Left ventricle myocardium superior (tissue), 1 donor: ENCODE measurements around the gene FCER1G. TPM values are rescaled to one million over a fixed set of nuclear protein-coding genes. Genes with fewer than 3 reads are reported as not detected.

ENCODE experiments used
- ATAC-seq: fragments of 200-7000 bp; cut with Tn5 transposase; one replicate; pipeline ENCODE4 v1.9.1; 2020; ENCODE audit warnings: mild to moderate bottlenecking, moderate library complexity
- DNase-seq: peaks from one replicate; pipeline ENCODE4 v3.0.0-alpha.2; 2020
- intact Hi-C: fragments of 100-400 bp; cut with micrococcal nuclease; formaldehyde crosslinking; loops from one replicate; pipeline ENCODE4 v1.11.0; 2022
- total RNA-seq: library from RNA; stranded (reverse); fragmentation: NEBNext Ultra II Directional; extraction: Animal tissue kit (Norgen Biotek cat#: 25700); gene quantifications from one replicate; pipeline ENCODE4 v1.2.1, GENCODE V29; 2021
- donor health status: DM: no; HTN: yes; CAD: no; lungs with severe emphysema.

FCER1G gene
- total RNA-seq, 1 donor from 2014 or later = 24.8 TPM

GRCh38 chr1:161185282-161185682 lies 29.8 kb upstream of the FCER1G start:
- DNase-seq = peak; percentile 73
- peak; percentile 86 for ATAC-seq
- intact Hi-C loops = loop anchor here (2.0 kb wide), 1 partner anchor 16 kb away; no protein-coding TSS in a partner anchor

GRCh38 chr1:161185732-161186311 lies 29.3 kb upstream of the FCER1G start:
- DNase-seq (no peak), ATAC-seq (peak; percentile 46)
- intact Hi-C loops = loop anchor here (2.0 kb wide), 1 partner anchor 15 kb away; no protein-coding TSS in a partner anchor

DNA sequence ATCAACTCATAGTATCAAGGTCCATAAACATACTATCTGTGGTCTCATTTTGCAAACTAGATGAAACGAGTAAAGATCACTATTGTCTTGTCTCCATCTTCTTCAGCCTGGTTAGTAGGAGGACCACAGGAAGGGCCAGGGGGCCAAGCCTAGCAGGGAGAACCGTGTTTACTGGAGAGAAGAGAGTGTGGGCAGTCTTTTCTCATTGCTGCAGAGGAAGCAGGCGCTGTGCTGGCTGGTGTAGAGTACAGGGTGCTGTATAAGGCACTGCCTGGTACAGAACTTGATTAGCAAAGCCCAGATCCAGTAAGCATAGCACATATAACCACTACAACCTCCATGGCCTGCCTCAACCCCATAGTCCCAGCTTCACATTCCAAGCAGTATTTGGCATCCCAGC lies 27.8 kb upstream of the FCER1G start:
- ATAC-seq = no peak
- intact Hi-C loops = no loop called here
- DNase-seq = no peak

DNA sequence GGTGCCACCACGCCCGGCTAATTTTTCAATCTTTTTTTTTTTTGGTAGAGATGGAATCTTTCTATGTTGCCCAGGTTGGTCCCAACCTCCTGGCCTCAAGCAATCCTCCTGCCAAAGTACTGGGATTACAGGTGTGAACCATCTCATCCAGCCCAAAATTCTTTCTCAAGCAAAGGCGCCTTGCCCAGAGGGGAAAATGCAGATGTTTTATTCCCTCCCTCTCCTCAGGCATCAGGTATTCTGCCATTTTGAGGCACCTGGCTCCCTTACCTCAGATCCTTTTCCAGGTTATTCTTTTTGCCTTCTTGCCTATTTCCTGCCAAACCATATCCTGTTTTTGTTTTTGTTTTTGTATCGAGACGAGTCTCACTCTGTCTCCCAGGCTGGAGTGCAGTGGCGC lies 26.7 kb upstream of the FCER1G start:
- ATAC-seq = no peak
- intact Hi-C loops = no loop called here
- DNase-seq = no peak

GRCh38 chr1:161189036-161189435 lies 26.1 kb upstream of the FCER1G start:
- no peak for ATAC-seq
- intact Hi-C loops = no loop called here
- no peak for DNase-seq

DNA sequence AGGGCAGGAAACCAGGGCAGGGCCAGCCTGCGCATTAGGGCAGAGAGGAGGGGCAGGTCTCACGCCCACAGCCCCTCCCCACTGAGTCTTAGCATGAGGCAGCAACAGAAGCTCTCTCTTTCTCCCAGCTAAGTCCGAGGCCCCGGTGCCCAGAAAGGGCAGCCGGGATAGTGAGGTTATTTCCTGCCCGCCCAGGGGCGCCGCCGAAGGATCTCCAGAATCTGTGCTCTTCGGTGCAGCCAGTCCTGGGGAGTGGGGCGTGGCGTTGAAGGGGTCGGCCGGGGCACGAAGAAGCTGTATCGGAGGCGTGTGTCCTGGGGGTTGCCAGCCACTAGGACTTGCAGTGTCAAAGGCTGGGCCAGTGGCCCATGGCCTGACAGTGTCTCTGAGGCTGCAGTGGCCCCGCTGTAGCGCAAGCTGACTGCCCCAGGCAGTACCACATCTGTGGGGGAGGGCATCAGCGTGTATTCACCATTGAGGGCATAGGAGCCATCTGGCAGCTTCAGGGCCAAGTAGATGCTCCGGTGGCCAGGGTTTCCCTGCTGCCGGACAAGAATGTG lies 24.1 kb upstream of the FCER1G start:
- no peak for ATAC-seq
- no peak for DNase-seq
- intact Hi-C loops = no loop called here

DNA sequence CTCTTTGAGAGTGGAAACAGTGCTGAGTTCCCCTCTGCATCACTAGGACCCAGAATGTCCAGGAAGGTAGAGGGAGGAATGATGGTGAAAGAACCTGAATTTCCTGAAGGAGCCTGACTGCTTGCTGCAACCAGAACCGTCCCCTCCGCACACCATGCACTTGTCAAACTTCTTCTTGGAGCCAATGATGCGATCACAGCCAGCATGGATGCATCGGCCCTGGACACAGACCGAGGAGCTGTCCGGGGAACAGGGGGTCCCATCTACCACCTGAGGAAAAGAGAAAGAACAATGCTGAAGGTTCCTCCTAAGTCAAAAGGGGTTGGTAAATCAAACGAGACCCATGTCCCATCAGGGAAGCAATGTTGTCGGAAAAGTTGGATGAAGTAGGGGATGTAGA lies 23.1 kb upstream of the FCER1G start:
- intact Hi-C loops = no loop called here
- ATAC-seq (no peak), DNase-seq (no peak)

DNA sequence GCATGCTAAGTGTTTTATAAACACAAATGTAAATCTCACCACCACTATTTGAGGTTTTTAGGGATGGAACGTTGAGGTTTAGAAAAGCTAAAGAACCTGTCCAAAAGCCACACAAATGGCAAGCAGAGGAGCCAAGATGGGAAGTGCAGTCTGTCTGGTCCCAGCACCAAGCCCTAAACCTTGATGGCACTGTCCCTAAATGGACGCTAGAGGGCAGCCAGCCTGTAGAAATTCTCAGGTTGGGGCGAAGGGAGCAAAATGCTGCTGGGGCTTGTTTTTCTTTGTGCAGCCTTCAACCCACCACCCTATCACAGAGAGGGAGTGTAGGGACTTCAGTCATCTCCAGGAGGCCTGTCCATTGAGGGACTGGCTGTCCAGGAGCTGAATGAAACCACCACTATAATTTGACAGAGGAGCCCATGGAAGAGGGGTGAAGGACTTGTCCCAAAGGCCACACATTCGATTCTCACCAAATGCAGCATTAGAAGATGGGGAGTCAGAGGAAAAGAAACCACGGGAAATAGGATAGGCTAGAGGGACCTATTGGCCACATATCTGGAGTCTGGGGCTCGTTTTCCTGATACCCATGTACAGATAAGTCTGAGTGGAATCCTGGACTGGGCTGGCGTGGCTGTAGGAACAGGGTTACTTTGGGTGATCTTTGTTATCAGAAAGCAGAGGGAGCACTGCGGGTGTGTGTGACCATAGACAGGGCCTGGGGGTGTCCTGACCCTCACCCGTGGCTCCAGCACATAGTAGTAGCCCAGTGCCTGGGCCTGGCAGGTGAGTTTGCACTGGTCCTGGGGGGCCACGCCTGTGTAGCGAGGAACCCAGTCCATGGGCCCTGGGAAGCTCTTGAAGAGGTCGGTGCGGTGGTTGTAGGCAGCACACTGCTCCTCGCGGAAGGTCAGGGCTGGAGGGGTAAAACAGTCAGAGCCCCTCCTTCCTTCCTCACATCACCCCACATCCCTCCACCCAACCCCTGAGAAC lies 22.3 kb upstream of the FCER1G start:
- peak; percentile 62 for ATAC-seq
- intact Hi-C loops = no loop called here
- peak; percentile 50 for DNase-seq

DNA sequence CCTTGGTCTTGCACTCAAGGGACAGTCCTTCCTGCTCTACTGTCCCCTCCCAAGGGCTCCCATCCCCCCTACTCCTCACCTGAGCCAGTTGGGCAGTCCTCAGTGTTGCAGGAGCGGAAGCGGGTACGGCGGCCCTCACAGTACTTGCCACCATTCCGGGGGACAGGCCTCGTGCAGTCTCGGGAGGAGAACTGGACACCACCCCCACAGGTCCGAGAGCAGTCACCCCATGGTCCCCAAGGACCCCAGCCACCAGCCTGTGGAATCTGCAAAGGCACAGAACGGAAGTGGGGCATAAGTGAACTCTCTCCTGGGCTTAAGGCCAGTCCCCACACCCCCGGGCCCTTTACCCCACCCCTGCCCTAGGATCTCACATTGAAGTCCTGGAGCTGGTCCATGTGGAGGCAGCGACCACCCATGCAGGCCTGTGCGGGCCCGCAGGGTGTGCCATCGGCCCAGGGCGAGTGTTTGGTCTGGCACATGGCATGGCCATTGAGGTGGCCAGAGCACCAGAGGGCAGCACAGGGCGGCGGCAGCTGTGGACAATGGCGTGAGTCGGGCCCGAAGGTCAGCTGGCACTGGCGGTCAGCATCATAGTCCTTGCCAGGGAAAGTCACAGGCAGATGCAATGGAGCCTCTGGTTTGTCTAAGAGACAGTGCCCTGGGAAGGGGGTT lies 21.4 kb upstream of the FCER1G start:
- ATAC-seq (no peak), DNase-seq (no peak)
- intact Hi-C loops = no loop called here

GRCh38 chr1:161195171-161195570 lies 19.9 kb upstream of the FCER1G start:
- intact Hi-C loops = no loop called here
- ATAC-seq (no peak), DNase-seq (no peak)

GRCh38 chr1:161196111-161196510 lies 19.0 kb upstream of the FCER1G start:
- DNase-seq (no peak), ATAC-seq (no peak)
- intact Hi-C loops = no loop called here

- ATAC-seq (peak; percentile 4), DNase-seq (peak; percentile 69)
- intact Hi-C loops = no loop called here
Observed at GRCh38 chr1:161196521-161197451, 18.3 kb upstream of the FCER1G start.

- intact Hi-C loops = no loop called here
- DNase-seq (no peak), ATAC-seq (no peak)
Observed at GRCh38 chr1:161197560-161198193, 17.4 kb upstream of the FCER1G start.

- ATAC-seq = peak; percentile 0
- intact Hi-C loops = no loop called here
- DNase-seq = peak; percentile 59
Observed at GRCh38 chr1:161198194-161198896, 16.8 kb upstream of the FCER1G start.

- DNase-seq (peak; percentile 69), ATAC-seq (peak; percentile 35)
- intact Hi-C loops = no loop called here
Observed at GRCh38 chr1:161198897-161199431, 16.1 kb upstream of the FCER1G start, which contains the start of gene ADAMTS4. Gene ADAMTS4, minus strand, starts transcription at chr1:161199054. Its CDS starts 427 bp downstream, at chr1:161198627.

DNA sequence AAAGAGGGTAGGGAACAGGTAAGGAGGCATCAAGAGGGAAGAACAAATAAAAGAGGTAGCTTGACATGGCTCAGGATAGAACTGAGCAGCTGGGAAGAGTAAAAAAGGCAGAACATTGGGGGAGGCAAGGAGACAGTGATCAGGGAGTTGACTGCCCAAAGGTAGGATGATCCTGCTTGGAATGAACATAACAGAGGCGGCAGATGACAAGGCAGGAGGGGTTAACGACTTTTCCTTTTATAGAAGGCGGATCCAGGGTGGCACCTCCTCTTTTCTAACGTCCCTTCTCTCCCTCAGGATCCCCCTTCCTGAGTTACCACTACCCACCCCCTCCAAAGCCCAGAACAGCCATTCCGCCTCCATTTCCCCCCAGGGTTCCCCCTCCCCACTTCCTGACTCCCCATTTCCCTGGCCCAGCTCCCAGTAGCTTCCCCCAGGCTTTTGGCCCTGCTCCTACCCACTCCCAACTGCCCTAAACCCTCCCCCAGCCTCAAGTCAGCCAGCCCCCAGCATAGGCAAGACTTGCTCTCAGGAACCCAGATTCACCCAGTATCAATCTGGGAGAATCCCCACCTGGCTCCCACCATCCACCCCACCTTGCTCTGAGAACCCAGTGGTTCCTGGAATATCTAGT lies 15.5 kb upstream of the FCER1G start:
- intact Hi-C loops = loop anchor here (2.0 kb wide), 1 partner anchor 15 kb away; no protein-coding TSS in a partner anchor
- no peak for DNase-seq

More for the DNA sequence above, 15.5 kb upstream of the FCER1G start:
- no peak for ATAC-seq
